HG02763 (cell line): ENCODE results near the gene LHX6.

Source experiments
- ATAC-seq: cut with Tn5 transposase; IDR thresholded peaks from one replicate; pipeline ENCODE4 v1.9.1; 2021; ENCODE audit warnings: mild to moderate bottlenecking, moderate library complexity; ENCODE audit not compliant: unreplicated experiment

The LHX6 gene

DNA sequence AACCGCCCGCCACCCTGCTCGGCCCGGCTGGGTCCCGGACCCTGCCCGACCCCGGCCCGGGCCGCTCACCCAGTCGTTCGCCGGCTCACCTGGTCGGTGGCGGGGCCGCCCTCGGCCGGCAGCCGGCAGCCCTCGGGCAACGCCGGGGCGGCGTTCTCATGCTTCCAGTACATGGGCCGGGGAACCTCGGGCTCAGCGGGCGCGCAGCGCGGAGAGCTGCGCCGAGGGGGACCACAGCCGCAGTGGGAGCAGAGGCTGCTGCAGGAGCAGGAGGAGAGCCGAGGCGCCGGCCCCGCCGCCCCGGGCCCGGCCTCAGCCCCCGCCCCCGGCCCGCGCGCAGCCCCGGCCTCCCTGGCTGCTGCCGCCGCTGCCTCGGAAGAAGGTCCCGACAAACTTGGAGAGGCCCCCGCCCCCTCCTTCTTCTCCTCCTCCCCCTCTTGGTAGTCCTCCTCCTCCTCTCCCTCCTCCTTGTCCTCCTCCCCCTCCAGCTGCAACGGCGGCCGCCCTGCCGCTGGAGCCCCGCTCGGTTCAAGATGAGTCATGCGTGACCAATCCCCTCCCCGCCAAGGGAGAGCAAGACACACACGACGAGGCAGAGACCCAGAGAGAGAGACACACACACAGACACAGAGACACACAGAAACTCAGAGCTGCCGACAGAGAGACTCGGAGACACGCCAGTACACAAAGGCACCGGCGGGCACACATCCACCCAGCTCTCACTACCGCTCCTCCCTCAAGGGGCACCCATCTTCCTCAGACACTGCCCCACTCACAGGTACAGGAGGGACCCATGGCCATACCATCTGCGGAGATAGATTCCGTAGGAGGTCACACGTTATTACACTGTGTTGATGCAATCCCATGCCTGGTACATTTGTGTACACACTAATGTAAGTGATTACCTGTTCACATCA, at the start of gene LHX6:
LHX6 (minus strand) TSS at position 390 of the 917 bp plus-strand sequence; CDS start at position 173, 217 bp downstream.
- ATAC-seq = no peak

- ATAC-seq = no peak
Measured at GRCh38 chr9:122277285-122277897, 48.6 kb upstream of the LHX6 start.

DNA sequence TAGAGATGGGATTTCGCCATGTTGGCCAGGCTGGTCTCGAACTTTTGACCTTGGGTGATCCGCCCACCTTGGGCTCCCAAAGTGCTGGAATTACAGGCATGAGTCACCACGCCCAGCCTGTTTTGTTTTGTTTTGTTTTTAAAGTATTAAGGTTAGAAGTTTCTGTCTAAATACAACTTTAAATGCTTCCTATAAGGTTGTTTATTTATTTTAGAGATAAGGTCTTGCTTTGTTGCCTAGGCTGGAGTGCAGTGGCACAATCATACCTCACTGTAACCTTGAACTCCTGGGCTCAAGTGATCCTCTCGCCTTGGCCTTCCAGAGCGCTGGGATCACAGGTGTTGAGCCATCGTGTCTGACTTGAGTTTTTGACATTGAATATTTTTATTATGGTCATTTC, 47.3 kb upstream of the LHX6 start:
- no peak for ATAC-seq

- ATAC-seq = no peak
Measured at GRCh38 chr9:122274055-122274454, 45.3 kb upstream of the LHX6 start.

GRCh38 chr9:122268041-122268814, 39.5 kb upstream of the LHX6 start:
- ATAC-seq = no peak

- peak; percentile 33 for ATAC-seq
Measured at GRCh38 chr9:122265149-122265915, 36.6 kb upstream of the LHX6 start.

DNA sequence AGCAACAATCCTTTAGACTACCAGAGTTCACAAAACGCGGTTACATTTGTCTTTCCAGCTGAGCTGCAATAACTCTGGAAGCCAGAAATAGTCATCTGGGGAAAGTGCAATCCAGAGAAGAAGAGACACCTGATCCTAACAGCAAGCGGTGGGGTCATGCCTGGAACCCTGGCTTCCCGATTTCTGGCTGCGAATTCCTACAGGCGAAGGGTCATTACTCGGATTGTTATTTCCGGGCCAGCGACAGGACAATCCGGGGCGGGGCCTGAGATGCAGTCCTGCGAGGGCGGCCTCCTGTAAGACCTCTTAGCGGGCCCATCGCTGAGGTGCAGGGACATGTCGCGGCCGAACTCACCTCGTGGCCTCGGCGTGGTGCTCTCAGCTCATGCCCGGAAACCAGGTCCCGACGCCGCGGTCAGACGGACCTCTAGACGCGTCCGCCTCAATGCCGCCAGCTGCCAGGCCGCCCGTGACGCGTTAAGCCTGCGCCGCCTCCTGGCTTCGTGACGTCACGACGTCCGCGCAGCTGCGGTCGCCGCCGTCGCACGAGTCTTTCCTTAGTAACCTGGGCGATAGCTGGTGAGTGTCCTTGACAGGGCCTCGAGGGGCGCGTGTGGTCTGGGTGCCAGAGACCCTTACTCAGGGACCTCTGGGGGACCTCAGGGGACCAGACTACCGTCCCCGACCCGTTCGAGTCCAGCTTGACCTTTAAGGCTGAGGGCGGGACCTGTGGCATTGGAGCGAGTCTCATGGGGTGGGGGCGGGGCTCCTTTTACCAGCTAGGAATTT, 35.8 kb upstream of the LHX6 start, which contains the start of the genes MRRF and RBM18:
MRRF (plus strand) TSS at position 523 of the 789 bp plus-strand sequence. CDS start 6,010 bp downstream, outside the sequence.
RBM18 (minus strand) TSS at position 481 of the 789 bp plus-strand sequence. CDS start 3,348 bp downstream, outside the sequence.
- ATAC-seq = peak; percentile 87

DNA sequence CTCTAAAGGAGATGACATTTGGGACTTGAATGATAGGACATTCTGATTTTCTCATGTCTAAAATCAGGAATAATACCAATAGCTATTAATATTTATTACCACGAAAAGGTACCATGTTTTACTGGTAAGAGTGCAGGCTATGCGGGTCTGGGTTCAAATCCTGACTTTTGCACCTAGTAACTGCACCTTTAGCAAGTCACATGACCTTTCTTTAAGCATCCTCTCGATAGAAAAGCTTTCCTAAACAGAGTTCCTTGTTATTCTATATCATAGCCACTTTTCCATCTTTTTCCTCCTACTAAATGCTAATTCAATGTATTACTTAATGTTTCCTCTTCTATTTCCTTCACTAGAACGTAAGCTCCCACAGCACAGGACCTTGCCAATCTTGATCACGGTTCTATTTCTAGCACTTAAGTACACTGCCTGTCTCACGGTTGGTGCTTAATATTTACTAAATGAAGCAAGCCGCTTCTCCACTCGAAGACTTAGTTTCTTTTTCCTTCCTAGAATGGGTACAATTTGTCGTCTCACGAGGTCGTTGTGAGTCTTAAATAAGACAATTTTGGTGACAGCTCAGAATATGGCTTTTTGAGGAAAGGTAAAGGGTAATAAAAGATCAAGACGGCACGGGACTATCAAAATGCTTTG, 35.1 kb upstream of the LHX6 start:
- ATAC-seq = no peak

DNA sequence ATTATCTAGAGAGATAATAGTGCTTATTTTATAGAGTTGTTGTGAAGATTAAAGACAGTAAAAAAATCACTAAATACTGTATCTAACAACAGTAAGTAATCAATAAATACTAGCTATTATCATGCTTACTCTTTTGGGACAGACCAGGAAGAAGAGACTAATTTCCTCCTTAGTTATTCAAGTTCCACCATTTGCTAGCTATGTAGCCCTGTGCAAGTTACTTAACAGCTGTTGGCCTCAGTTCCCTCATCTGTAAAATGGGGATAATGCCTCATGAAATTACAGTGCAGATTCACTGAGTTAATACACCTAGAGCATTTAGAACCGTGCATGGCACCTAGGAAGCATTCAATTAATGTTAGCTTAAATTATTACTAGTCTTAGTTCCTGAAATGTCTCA, 33.3 kb upstream of the LHX6 start:
- ATAC-seq = no peak

DNA sequence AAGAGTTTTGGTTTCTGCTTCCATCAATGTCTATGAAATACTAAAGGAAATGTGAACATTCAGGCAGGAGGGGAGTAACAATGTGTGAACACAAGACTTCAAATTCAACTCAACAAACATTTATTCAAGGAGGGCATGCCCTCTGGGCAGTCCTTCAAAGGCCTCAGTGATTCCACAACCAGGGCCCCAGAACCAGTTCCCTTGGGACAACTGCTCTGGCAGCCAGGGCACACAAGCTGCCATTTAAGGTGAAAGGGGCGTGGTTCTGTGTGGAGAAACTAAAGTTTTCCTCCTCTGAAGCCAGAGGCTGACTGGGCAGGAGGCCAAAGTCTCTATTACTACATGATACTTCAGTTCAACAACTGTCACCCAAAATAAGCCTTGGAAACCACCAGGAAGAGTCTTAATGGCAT, 32.7 kb upstream of the LHX6 start:
- ATAC-seq = no peak

DNA sequence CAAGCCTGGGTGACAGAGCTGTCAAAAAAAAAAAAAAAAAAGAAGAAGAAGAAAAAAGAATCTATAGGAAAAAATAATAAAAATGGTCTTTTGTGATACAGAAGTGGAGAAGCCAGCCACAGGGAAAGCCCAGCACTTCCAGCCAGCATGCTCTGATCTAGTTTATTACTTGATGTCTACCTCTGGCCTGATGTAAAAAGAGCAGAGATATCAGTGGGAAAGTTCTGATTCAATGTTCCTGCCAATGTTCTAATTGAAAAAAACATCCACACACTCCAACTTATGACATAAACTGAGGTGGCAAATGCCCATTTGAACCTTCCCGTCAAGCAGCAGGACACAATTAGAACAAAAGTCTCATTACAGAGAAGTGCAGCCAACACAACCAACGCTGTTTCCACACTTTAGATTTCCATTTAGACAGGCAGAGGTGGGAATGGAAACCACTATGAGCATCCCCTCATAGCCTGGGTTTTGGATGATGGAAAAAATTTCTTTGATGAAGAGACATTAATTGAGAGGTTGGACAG, 30.2 kb upstream of the LHX6 start:
- ATAC-seq = no peak

- no peak for ATAC-seq
Measured at GRCh38 chr9:122256206-122256605, 27.4 kb upstream of the LHX6 start.

GRCh38 chr9:122254761-122255160, 26.0 kb upstream of the LHX6 start:
- no peak for ATAC-seq

GRCh38 chr9:122252796-122253195, 24.0 kb upstream of the LHX6 start:
- no peak for ATAC-seq

- no peak for ATAC-seq
Measured at GRCh38 chr9:122251351-122251750, 22.6 kb upstream of the LHX6 start.

- ATAC-seq = no peak
Measured at GRCh38 chr9:122248448-122248865, 19.7 kb upstream of the LHX6 start.

DNA sequence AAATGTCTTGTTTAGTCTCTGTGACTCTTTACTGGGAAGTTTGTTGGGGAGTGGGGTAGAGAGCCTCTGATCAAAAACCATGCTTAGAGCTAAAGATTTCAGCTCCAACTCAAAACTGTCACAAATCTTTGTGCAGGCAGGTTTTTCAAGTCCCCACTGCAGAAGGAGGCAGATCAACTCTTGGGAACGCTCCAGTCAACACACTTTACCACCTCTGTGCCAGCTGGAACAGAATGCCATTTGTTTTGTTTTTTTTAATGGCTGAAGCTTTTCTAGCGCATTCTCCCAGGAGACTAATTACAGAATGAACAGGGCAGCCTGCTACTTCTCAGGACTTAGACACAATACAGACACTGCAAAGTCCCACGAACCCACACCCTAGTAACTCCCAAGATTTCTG, 17.9 kb upstream of the LHX6 start:
- ATAC-seq = no peak

DNA sequence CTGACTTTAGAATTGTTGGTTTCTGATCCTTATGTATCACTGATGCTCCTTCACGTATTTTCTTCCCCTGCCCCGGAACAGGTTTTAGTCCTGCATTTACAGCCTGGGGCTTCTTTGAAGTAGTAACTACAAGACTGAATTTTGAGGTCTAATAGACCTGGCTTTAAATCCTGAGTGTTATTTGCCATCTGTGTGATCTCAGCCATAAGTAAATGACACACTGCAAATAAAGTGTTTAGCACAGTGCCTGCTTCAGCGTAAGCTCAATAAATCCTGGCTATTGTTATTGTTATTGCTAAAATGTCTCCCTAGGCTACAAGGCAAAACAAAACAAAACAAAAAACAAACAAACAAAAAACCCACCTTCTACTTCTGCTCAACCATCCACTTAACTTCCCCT, 15.6 kb upstream of the LHX6 start:
- ATAC-seq = no peak

DNA sequence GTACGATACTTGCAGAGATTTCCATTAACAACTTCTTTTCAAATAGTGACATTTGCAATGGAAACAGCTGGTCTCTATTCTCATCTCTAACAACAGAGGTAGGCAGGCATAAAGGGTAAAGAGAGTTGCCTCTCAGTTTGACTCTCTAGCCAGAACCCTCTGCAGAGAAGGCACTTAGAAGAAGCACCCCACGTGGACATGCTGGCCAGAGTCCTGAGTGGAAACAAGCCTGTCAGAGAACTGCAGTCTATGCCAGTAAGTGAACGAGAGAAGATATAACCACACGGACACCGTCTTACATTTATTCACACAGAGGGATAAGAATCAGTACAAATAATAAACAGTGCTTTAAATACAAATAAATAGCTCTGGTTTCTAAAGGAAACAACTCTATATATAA, 11.0 kb upstream of the LHX6 start:
- ATAC-seq = no peak
